Thyroid gland (tissue), 4 donors: Measurements from ENCODE around the gene CCS. TPM values are rescaled to one million over a fixed set of nuclear protein-coding genes. Genes with fewer than 3 reads are reported as not detected.

Experiments
- DNase-seq, 2 donors: peaks; one replicate each; pipeline ENCODE4 v3.0.0-alpha.2; 2019
- H3K27ac ChIP-seq, 3 donors: fragments of 200-600 bp; sonication (generic); 1 replicate in 2 of 3; 2 replicates in 1 of 3; pipeline ENCODE4 v1.5.1; 2016 to 2019; ENCODE audit warnings: mild to moderate bottlenecking in 1 of 3, moderate library complexity in 1 of 3
- H3K27me3 ChIP-seq: fragments of 200-600 bp; sonication (generic); one replicate; pipeline ENCODE4 v1.5.1; 2019
- H3K36me3 ChIP-seq, 2 donors: fragments of 200-600 bp; sonication (generic); one replicate each; pipeline ENCODE4 v1.5.1; 2016 to 2019
- H3K4me1 ChIP-seq, 2 donors: fragments of 200-600 bp; sonication (generic); one replicate each; pipeline ENCODE4 v1.5.1; 2017 to 2019
- H3K4me3 ChIP-seq, 3 donors: fragments of 200-600 bp; sonication (generic); replicated peaks in 1 of 3; 1 replicate in 2 of 3; 2 replicates in 1 of 3; pipeline ENCODE4 v1.5.1; 2016; ENCODE audit warnings: mild to moderate bottlenecking in 1 of 3
- H3K9me3 ChIP-seq: fragments of 200-600 bp; sonication (generic); one replicate; pipeline ENCODE4 v1.5.1; 2017
- CTCF ChIP-seq, 6 experiments: fragments of 200-600 bp in 3 of 6; fragments of 450-650 bp in 3 of 6; sonication (generic) in 3 of 6; IDR thresholded peaks; one replicate each; pipeline ENCODE4 v1.5.1; 2016 to 2019; ENCODE audit warnings: antibody characterized with exemption in 6 of 6, mild to moderate bottlenecking in 2 of 6, inconsistent platforms in 1 of 6, moderate library complexity in 1 of 6
- POLR2A ChIP-seq, 2 donors: fragments of 450-650 bp; IDR thresholded peaks; one replicate each; pipeline ENCODE4 v1.6.1; 2017; ENCODE audit warnings: antibody characterized with exemption in 2 of 2, mild to moderate bottlenecking in 2 of 2, moderate library complexity in 1 of 2
- WGBS, 2 donors: methylation state at CpG; one replicate each; pipeline ENCODE4 v1.1.5; 2017; 5-methylcytosine and 5-hydroxymethylcytosine counted together
- intact Hi-C: fragments of 100-400 bp; cut with DNase I; formaldehyde crosslinking; loops from one replicate; pipeline ENCODE4 v1.15.1; 2023
- total RNA-seq, 4 donors: library from RNA; depleted of rRNA; stranded (reverse); fragments of >200 nt; gene quantifications; one replicate each; pipeline ENCODE4 v1.2.3, GENCODE V29; 2016

CCS gene
- total RNA-seq, 4 donors from 2014 or later = 22.7 to 48.5 (median 28.9) TPM

GRCh38 chr11:66556086-66556485 is 36.9 kb upstream of the CCS start:
- whole genome bisulfite sequencing, 2 donors = 51 to 63% methylated on average over 5 to 6 of the region's 7 CpGs
- peak; percentile 69 to 75 for DNase-seq
- no peak for TF ChIP-seq CTCF (IDR thresholded peaks at IDR 0.05)
- no peak for TF ChIP-seq POLR2A (IDR thresholded peaks at IDR 0.05)
- intact Hi-C loops = no loop called here
- Histone ChIP-seq H3K27me3 (no peaks in the 10 kb centered on the region), H3K9me3 (no peaks in the 10 kb centered on the region), H3K27ac (no peak overlapping the region), H3K4me1 (peaks cover 8 to 13% of the 10 kb centered on the region in 2 donors), H3K36me3 (no peaks in the 10 kb centered on the region), H3K4me3 (no peak overlapping the region)

GRCh38 chr11:66557733-66558326 is 35.2 kb upstream of the CCS start:
- WGBS, 2 donors = 90 to 93% methylated on average over 22 to 24 of the region's 24 CpGs
- H3K36me3 ChIP-seq = no peaks in the 10 kb centered on the region
- H3K27ac ChIP-seq = no peak overlapping the region
- intact Hi-C loops = no loop called here
- H3K4me3 ChIP-seq = no peak overlapping the region
- TF ChIP-seq POLR2A (IDR thresholded peaks at IDR 0.05) (no peak), CTCF (IDR thresholded peaks at IDR 0.05) (no peak)
- DNase-seq = no peak
- H3K27me3 ChIP-seq = no peaks in the 10 kb centered on the region
- H3K4me1 ChIP-seq = peaks cover 8 to 13% of the 10 kb centered on the region in 2 donors
- H3K9me3 ChIP-seq = no peaks in the 10 kb centered on the region

- Histone ChIP-seq H3K4me3 (no peak overlapping the region), H3K36me3 (no peaks in the 10 kb centered on the region), H3K4me1 (peaks cover 8 to 13% of the 10 kb centered on the region in 2 donors), H3K27me3 (no peaks in the 10 kb centered on the region), H3K27ac (no peak overlapping the region), H3K9me3 (no peaks in the 10 kb centered on the region)
- WGBS, 2 donors = 15% methylated on average over 23 to 37 of the region's 50 CpGs
- TF ChIP-seq CTCF (IDR thresholded peaks at IDR 0.05) (no peak), POLR2A (IDR thresholded peaks at IDR 0.05) (no peak)
- peak; percentile 39 to 49 for DNase-seq
- intact Hi-C loops = no loop called here
Observed at GRCh38 chr11:66559142-66559865, 33.7 kb upstream of the CCS start.

GRCh38 chr11:66559866-66560676 is 32.9 kb upstream of the CCS start:
- Histone ChIP-seq H3K27ac (no peak overlapping the region), H3K36me3 (no peaks in the 10 kb centered on the region), H3K4me1 (peaks cover 8 to 13% of the 10 kb centered on the region in 2 donors), H3K27me3 (no peaks in the 10 kb centered on the region), H3K4me3 (no peak overlapping the region), H3K9me3 (no peaks in the 10 kb centered on the region)
- WGBS, 2 donors = 68 to 79% methylated on average over 19 to 20 of the region's 27 CpGs
- intact Hi-C loops = no loop called here
- no peak for TF ChIP-seq CTCF (IDR thresholded peaks at IDR 0.05)
- no peak for TF ChIP-seq POLR2A (IDR thresholded peaks at IDR 0.05)
- no peak for DNase-seq
